ENCODE data around the gene ANKRD11. TPM values are rescaled to one million over a fixed set of nuclear protein-coding genes. Genes with fewer than 3 reads are reported as not detected.

ANKRD11 gene
- total RNA-seq, 1 donor from 2014 or later: 209 TPM

DNA sequence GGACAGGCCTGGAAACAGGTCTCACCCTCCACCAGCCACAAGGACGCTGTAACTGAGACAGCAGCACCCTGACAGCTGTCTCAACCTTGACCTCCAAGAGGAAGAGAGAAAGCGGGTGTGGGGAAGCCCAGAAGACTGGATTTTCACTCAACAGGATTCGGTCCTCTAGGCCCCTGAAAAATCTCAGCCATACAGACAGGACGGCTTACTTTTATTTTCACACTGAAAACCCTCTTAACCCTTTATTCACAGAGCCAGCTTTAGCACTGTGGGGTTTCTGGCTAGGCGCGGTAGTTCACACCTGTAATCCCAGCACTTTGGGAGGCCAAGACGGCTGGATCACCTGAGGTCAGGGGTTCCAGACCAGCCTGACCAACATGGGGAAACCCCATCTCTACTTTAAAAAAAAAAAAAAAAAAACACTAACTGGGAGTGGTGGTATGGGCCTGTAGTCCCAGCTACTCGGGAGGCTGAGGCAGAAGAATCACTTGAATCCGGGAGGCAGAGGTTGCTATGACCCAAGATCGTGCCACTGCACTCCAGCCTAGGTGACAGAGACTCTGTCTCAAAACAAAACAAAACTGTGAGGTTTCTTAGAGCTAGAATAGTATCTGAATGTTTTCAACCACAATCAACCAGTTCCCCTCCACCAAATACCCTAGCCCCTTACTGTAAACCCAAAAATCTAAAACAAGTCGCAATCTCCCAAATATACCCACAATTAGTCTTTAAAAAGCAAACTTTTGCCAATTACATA is 5.3 kb downstream of the ANKRD11 start:
- H3K4me1 Mint-ChIP-seq (ENCODE audit: unreplicated experiment): peaks cover 70% of the 10 kb centered on the region
- TF ChIP-seq, protein P1, sequence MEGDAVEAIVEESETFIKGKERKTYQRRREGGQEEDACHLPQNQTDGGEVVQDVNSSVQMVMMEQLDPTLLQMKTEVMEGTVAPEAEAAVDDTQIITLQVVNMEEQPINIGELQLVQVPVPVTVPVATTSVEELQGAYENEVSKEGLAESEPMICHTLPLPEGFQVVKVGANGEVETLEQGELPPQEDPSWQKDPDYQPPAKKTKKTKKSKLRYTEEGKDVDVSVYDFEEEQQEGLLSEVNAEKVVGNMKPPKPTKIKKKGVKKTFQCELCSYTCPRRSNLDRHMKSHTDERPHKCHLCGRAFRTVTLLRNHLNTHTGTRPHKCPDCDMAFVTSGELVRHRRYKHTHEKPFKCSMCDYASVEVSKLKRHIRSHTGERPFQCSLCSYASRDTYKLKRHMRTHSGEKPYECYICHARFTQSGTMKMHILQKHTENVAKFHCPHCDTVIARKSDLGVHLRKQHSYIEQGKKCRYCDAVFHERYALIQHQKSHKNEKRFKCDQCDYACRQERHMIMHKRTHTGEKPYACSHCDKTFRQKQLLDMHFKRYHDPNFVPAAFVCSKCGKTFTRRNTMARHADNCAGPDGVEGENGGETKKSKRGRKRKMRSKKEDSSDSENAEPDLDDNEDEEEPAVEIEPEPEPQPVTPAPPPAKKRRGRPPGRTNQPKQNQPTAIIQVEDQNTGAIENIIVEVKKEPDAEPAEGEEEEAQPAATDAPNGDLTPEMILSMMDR (IDR thresholded peaks at IDR 0.05): no peak
- H3K36me3 Mint-ChIP-seq (ENCODE audit: unreplicated experiment): peaks cover 2% of the 10 kb centered on the region
- no peak overlapping the region for H3K4me3 Mint-ChIP-seq (ENCODE audit: unreplicated experiment)
- no peaks in the 10 kb centered on the region for H3K27me3 Mint-ChIP-seq (ENCODE audit: unreplicated experiment)
- no peak for DNase-seq (ENCODE audit: extremely low spot score, unreplicated experiment)
- no peaks in the 10 kb centered on the region for H3K9me3 Mint-ChIP-seq (ENCODE audit: unreplicated experiment)
- peak overlapping the region; percentile 29 for H3K27ac Mint-ChIP-seq (ENCODE audit: unreplicated experiment)

GRCh38 chr16:89484041-89484501 is 6.3 kb downstream of the ANKRD11 start:
- no peaks in the 10 kb centered on the region for H3K27me3 Mint-ChIP-seq (ENCODE audit: unreplicated experiment)
- no peaks in the 10 kb centered on the region for H3K9me3 Mint-ChIP-seq (ENCODE audit: unreplicated experiment)
- H3K36me3 Mint-ChIP-seq (ENCODE audit: unreplicated experiment): peaks cover 2% of the 10 kb centered on the region
- H3K27ac Mint-ChIP-seq (ENCODE audit: unreplicated experiment): no peak overlapping the region
- DNase-seq (ENCODE audit: extremely low spot score, unreplicated experiment): no peak
- H3K4me3 Mint-ChIP-seq (ENCODE audit: unreplicated experiment): no peak overlapping the region
- TF ChIP-seq, protein P1 (IDR thresholded peaks at IDR 0.05): no peak
- peaks cover 74% of the 10 kb centered on the region for H3K4me1 Mint-ChIP-seq (ENCODE audit: unreplicated experiment)

GRCh38 chr16:89482817-89483205 is 7.5 kb downstream of the ANKRD11 start:
- H3K9me3 Mint-ChIP-seq (ENCODE audit: unreplicated experiment): no peaks in the 10 kb centered on the region
- TF ChIP-seq, protein P1 (IDR thresholded peaks at IDR 0.05): no peak
- peaks cover 2% of the 10 kb centered on the region for H3K36me3 Mint-ChIP-seq (ENCODE audit: unreplicated experiment)
- peaks cover 74% of the 10 kb centered on the region for H3K4me1 Mint-ChIP-seq (ENCODE audit: unreplicated experiment)
- no peak for DNase-seq (ENCODE audit: extremely low spot score, unreplicated experiment)
- H3K4me3 Mint-ChIP-seq (ENCODE audit: unreplicated experiment): no peak overlapping the region
- H3K27me3 Mint-ChIP-seq (ENCODE audit: unreplicated experiment): no peaks in the 10 kb centered on the region
- peak overlapping the region; percentile 60 for H3K27ac Mint-ChIP-seq (ENCODE audit: unreplicated experiment)

DNA sequence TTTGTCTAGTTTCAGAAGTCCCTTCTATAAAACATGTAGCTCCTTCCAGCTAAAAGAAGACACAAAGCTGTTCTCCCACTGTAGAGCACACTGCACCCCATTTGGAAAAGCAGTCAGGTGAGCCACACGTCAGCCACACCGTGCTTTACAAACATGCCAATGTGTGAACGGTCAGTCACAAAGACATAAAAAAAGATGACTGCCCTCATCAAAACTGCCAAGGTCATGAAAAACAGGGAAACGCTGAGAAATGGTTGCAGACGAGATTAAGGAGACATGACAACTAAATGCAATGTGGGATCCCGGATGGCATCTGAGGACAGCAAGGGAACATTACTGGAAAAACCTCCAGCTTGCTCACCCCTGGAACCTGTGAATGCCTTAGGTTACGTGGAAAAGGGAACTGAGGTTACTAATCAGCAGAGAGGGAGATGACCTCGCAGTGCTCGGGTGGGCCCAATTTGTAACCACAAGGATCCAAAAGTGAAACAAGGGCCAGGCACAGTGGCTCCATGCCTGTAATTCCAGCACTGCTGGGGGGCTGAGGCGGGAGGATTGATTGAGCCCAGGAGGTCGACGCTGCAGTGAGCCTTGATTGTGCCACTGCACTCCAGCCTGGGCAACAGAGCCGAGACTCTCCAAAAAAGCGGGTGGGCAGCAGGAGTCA is 8.1 kb downstream of the ANKRD11 start:
- Mint-ChIP-seq H3K9me3 (ENCODE audit: unreplicated experiment) (no peaks in the 10 kb centered on the region), H3K36me3 (ENCODE audit: unreplicated experiment) (peaks cover 2% of the 10 kb centered on the region), H3K27ac (ENCODE audit: unreplicated experiment) (peak overlapping the region; percentile 60), H3K4me1 (ENCODE audit: unreplicated experiment) (peaks cover 74% of the 10 kb centered on the region), H3K27me3 (ENCODE audit: unreplicated experiment) (no peaks in the 10 kb centered on the region), H3K4me3 (ENCODE audit: unreplicated experiment) (no peak overlapping the region)
- DNase-seq (ENCODE audit: extremely low spot score, unreplicated experiment): no peak
- TF ChIP-seq, protein P1 (IDR thresholded peaks at IDR 0.05): no peak

DNA sequence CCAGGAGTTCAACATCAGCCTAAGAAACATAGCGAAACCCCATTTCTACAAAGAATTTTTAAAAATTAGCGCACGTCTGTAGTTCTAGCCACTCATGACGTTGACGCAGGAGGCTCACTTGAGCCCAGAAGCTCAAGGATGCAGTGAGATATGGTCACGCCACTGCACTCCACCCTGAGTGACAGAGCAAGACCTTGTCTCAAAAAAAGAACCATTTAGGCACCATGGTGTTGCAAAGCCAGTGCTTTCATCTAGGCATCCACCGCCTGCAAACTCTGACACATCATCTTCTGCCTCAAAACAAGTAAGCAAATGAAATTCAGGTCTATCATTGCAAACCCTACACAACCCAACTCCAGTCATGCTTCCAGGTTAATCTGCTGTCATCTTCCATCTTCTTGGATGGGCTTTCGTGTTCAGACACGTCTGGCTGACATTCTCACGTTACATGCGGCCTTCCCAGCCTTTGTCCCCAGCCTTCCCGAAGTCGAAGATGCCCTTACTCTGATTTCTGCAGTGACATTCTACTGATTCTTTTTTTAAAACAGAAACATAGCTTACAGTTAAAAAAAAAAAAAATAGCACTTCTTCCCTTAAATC is 8.9 kb downstream of the ANKRD11 start:
- Mint-ChIP-seq H3K9me3 (ENCODE audit: unreplicated experiment) (no peaks in the 10 kb centered on the region), H3K4me1 (ENCODE audit: unreplicated experiment) (peaks cover 73% of the 10 kb centered on the region), H3K27ac (ENCODE audit: unreplicated experiment) (no peak overlapping the region), H3K36me3 (ENCODE audit: unreplicated experiment) (peaks cover 2% of the 10 kb centered on the region), H3K4me3 (ENCODE audit: unreplicated experiment) (no peak overlapping the region), H3K27me3 (ENCODE audit: unreplicated experiment) (no peaks in the 10 kb centered on the region)
- TF ChIP-seq, protein P1 (IDR thresholded peaks at IDR 0.05): no peak
- no peak for DNase-seq (ENCODE audit: extremely low spot score, unreplicated experiment)

Data from osteocyte (in vitro differentiated cells).